NCI-H526 (cell line): ENCODE data around the gene MUC3A.
"Not testable (repeated sequence)": the region's sequence is repeated elsewhere in the genome, so short reads cannot be mapped to it uniquely, and the experiment has no call there.

Source experiments
- DNase-seq, 2 experiments: peaks; one replicate each; lab custom pipeline; 2025; lab: John Stamatoyannopoulos, UW

MUC3A gene

DNA sequence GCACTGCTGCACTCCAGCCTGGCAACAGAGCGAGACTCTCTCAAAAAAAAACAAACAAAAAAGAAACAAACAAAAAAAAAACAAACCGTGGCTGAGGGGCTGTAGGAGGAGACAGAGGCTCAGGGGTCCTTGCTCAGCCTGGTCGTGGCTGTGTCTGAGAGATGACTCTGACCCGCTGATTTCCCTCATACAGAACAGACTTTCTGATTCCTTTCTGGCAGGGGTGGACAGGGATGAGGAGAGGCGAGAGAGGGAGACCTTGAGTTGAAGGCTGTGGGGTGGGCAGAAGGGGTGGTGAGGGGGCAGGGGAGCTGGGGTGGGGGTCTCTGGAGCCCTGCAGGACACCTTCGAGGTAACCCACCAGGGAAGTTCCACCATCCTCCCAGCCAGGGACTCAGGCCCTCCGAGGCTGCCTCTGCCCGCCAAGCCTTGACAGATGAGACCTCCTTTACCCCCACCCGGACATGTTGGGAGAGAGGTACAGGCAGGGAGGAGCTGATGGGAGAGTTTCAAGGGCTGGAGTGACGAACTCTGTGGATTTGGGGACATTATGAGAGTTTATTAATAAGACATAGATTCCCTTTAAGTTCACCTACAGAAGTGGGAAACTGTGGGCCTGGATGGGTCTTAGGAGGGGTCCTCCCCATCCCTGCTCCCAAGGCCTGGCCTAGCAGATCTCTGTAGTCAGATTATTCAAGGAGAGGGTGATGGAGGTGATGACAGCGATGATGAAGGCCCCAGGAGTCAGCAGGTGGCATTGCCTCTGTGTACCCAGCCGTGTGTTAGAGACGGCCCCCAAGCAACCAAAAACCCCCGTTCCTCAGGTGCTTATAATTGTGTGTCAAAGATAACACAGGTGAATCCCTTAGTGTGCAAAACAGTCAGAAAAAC lies 22.0 kb downstream of the MUC3A start:
- DNase-seq, result no peak

DNA sequence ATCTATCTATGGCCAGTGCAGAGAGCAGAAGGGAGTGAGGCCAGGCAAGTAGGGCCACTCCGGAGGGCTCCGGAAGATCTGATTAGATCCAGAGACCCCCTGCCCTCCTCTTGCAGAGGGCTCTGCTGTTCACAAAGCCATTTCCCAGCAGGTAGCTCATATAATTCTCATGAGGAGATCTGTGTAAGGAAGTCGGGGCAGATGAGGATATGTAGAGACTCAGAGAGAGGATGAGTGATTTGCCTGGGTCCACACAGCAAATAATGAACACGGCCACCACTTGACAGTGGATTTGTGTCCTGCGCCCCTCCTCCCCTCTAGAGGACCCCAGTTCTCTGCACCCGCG lies 22.6 kb downstream of the MUC3A start:
- no peak for DNase-seq

DNA sequence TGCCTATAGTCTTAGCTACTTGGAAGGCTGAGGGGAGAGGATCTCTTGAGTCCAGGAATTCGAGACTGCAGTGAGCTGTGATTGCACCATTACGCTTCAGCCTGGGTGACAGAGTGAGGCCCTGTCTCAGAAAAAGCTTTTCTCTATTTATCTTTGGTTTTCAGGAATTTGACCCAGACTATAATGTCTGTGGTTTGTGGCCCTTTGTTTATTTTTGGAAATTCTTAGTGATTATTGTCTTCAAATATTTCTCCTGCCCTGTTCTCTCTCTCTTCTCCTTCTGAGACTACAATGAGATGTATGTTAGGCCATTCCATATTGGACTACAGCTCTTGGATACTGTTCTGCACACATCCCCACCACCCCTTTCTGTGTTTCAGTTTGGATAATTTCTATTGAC lies 24.7 kb downstream of the MUC3A start:
- DNase-seq, result no peak

DNA sequence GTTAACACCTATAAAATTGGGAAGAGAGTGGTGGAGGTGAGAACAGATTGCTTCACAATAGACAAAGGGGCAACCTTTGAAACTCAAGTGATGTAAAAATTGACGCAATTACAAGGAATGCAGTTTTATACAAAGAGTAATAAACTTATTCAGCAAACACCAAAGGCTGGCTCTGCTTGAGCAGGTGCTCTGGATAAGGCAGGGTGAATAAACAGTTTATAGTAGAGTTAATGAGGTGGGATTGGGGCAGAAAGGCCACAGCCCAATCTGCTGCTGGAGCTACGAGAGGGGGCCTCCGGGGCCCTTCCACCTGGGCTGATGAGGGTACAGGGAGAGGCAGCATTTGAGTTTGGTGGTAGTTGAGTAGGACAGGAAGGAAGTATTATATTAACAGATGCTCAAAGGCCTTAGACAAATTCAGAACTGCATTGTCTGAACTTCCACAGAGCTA lies 26.1 kb downstream of the MUC3A start:
- no peak for DNase-seq

DNA sequence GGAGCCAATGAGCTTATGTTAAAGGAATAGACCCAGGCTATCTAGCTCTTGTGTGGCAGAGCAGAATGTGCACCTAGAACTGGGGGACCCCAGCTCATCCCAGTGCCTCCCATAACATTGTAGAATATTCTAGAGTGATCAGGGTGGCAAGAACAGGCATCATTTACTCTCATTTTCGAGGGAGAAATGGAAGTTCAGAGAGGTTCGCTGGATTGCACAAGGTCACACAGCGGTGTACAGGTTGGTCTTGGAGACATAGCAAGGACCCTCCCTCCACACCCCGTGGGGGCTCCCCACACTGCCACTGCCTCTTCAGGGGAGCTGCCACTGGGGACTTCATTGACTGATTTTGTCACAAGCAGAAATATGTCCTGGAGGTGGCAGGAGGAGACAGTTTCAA lies 29.0 kb downstream of the MUC3A start:
- no peak for DNase-seq

DNA sequence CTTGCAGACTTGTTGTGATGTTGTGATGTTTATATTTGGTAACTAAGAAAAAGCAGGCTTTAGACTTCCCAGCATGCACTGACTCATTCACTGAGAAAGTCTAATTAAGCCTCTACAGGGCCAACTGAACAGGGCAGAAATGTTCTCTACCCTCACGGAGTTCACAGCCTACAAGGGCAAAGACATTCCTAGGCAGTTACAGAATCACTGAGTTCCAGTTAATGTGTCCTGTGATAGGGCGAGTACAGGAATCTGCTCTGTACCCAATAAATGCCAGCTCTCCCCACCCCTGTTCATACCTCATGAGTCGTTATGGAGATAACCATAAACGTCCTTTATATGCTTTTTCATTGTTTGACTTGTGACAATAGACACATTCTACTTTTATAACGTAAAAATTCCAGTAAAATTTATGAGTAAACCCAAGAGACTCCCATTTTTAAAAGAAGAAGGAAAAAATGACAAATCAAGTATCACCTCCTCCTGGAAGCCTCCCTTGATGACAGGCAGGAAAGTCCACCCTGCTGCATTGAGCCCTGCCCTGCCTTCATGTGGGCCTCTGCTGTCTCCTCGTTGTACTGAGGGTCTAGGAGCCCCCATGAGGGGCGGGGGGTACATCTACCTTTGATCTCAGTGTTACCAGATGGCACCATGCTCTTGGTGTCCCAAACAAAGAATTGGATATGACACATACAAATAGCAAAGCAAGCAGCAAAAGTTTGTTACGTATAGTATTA lies 34.3 kb downstream of the MUC3A start:
- DNase-seq, result no peak

DNA sequence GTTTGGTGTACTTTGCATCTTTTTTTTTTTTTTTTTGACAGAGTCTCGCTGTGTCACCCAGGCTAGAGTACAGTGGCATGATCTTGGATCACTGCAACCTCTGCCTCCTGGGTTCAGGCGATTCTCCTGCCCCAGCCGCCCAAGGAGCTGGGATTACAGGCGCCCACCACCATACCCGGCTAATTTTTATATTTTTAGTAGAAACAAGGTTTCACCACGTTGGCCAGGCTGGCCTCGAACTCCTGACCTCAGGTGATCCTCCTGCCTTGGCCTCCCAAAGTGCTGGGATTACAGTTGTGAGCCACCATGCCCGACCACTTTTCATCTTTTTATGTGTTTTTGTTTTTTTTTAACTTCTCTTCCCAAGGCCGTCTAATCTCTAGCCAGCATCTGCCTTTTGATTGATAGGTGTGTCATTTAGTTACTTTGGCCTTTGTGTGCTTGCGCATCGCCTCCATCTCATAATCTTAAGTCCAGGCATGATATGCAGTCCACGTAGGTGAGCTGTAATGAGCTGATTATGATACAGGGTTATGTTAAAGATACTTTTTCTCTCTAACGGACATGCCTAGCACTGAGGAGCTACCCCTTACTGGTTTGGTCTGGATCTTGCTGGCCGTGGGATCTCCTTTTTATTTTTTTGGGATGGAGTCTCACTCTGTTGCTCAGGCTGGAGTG lies 35.0 kb downstream of the MUC3A start:
- not testable (repeated sequence) for DNase-seq

DNA sequence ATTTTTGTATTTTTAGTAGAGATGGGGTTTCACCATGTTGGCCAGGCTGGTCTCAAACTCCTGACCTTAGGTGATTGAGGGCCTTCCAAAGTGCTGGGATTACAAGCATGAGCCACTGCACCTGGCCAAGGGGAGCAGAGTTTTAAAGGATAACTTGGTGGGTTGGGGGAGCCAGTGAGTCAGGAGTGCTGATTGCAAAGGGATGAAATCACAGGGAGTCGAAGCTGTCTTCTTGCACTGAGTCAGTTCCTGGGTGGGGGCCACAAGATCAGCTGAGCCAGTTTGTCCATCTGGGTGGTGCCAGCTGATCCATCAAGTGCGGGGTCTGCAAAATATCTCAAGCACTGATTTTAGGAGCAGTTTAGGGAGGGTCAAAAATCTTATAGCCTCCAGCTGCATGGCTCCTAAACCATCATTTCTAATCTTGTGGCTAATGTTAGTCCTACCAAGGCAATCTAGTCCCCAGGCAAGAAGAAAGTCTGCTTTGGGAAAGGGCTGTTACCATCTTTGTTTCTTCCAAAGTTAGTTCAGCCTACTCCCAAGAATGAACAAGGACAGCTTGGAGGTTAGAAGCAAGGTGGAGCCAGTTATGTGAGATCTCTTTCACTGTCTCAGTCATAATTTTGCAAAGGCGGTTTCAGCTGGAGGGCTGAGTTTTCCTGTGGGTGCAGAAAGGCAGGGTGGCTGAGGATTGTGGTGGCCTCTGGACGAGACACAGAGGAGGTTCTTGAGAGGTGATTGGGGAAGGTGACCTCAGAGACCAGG lies 35.9 kb downstream of the MUC3A start:
- DNase-seq, result not testable (repeated sequence)

DNA sequence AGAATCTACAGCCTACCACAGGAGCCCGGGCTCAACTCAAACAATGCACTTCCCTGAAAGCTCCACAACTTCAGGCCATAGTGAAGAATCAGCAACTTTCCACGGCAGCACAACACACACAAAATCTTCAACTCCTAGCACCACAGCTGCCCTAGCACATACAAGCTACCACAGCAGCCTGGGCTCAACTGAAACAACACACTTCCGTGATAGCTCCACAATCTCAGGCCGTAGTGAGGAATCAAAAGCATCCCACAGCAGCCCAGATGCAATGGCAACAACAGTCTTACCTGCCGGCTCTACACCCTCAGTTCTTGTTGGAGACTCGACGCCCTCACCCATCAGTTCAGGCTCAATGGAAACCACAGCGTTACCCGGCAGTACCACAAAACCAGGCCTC lies 42.3 kb downstream of the MUC3A start:
- DNase-seq, result no peak

DNA sequence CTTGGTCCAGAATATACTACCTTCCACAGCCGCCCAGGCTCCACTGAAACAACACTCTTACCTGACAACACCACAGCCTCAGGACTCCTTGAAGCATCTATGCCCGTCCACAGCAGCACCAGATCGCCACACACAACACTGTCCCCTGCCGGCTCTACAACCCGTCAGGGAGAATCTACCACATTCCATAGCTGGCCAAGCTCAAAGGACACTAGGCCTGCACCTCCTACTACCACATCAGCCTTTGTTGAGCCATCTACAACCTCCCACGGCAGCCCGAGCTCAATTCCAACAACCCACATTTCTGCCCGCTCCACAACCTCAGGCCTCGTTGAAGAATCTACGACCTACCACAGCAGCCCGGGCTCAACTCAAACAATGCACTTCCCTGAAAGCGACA lies 42.9 kb downstream of the MUC3A start:
- not testable (repeated sequence) for DNase-seq

DNA sequence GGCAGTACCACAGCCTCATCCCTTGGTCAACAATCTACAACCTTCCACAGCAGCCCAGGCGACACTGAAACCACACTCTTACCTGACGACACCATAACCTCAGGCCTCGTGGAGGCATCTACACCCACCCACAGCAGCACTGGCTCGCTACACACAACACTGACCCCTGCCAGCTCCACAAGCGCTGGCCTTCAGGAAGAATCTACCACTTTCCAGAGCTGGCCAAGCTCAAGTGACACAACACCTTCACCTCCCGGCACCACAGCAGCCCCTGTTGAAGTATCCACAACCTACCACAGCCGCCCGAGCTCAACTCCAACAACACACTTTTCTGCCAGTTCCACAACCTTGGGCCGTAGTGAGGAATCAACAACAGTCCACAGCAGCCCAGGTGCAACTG lies 45.3 kb downstream of the MUC3A start:
- DNase-seq, result not testable (repeated sequence)

DNA sequence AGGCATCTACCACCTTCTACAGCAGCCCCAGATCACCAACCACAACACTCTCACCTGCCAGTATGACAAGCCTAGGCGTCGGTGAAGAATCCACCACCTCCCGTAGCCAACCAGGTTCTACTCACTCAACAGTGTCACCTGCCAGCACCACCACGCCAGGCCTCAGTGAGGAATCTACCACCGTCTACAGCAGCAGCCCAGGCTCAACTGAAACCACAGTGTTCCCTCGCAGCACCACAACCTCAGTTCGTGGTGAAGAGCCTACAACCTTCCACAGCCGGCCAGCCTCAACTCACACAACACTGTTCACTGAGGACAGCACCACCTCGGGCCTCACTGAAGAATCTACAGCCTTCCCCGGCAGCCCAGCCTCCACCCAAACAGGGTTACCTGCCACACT lies 49.2 kb downstream of the MUC3A start:
- not testable (repeated sequence) for DNase-seq

DNA sequence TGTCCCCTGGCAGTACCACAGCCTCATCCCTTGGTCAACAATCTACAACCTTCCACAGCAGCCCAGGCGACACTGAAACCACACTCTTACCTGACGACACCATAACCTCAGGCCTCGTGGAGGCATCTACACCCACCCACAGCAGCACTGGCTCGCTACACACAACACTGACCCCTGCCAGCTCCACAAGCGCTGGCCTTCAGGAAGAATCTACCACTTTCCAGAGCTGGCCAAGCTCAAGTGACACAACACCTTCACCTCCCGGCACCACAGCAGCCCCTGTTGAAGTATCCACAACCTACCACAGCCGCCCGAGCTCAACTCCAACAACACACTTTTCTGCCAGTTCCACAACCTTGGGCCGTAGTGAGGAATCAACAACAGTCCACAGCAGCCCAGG lies 50.0 kb downstream of the MUC3A start:
- not testable (repeated sequence) for DNase-seq

DNA sequence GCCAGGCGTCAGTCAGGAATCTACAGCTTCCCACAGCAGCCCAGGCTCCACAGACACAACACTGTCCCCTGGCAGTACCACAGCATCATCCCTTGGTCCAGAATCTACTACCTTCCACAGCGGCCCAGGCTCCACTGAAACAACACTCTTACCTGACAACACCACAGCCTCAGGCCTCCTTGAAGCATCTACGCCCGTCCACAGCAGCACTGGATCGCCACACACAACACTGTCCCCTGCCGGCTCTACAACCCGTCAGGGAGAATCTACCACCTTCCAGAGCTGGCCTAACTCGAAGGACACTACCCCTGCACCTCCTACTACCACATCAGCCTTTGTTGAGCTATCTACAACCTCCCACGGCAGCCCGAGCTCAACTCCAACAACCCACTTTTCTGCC lies 50.7 kb downstream of the MUC3A start:
- not testable (repeated sequence) for DNase-seq

DNA sequence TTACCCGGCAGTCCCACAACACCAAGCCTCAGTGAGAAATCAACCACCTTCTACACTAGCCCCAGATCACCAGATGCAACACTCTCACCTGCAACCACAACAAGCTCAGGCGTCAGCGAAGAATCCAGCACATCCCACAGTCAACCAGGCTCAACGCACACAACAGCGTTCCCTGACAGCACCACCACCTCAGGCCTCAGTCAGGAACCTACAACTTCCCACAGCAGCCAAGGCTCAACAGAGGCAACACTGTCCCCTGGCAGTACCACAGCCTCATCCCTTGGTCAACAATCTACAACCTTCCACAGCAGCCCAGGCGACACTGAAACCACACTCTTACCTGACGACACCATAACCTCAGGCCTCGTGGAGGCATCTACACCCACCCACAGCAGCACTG lies 53.0 kb downstream of the MUC3A start:
- DNase-seq, result not testable (repeated sequence)

DNA sequence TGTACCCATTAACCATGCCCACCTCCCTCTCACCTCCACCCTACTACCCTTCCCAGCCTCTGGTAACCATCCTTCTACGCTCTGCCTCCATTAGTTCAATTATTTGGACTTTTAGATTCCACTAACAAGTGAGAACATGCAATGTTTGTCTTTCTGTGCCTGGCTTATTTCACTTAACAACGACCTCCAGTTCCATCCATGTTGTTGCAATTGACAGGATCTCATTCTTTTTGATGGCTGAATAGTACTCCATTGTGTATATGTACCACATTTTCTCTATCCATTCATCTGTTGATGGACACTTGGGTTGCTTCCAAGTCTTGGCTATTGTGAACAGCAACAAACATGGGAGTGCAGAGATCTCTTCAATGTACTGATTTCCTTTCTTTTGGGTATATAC lies 58.0 kb downstream of the MUC3A start:
- not testable (repeated sequence) for DNase-seq

DNA sequence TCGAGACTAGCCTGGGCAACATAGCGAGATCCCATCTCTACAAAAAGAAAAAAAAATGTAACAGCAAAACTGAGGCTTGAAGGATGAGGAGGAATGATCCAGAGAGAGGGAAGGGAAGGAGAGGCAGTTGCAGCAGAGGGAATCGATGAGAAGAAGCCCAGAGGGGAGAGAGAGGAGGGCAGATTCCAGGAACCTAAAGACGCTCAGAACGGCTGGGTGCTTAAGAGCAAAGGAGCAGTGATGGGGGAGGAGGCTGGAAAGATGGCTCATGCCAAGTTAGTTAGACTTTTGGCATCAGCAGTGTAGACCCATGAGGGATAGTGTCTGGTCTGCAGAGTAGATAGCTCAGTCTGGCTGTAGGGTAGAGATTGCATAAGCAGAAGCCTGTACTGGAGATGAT lies 60.3 kb downstream of the MUC3A start:
- no peak for DNase-seq

DNA sequence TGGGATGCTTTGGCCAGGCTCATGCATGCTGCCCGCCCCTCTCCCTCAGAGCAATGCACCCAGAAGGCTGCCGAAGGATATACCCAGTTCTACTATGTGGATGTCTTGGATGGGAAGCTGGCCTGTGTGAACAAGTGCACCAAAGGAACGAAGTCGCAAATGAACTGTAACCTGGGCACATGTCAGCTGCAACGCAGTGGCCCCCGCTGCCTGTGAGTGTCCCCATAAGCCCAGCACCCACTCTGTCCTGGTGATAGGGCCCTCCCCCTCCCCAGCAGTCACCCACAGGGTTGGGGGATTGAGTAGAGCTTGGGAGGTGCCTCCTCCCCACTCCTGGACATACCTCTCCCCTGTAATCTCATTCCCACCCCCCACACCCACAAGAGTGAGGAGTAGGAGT lies 63.6 kb downstream of the MUC3A start:
- no peak for DNase-seq

DNA sequence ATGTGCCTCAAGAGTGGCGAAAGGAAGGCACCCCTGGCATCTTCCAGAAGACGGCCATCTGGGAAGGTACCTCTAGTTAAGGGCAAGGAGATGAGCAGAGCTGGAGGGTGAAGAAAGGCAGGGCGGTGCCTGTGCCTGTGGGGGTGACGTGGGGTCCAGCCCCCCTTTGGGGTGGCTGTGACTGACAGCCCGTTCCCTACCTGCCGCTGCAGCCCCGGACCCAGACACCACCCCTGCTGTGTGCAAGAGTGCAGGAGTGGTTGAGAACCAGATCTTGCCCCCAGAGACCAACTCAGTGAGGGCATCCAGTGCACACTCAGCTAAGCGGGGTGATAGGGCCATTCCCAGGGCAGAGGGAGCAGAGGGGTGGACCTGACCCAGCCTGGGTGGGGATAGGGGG lies 66.3 kb downstream of the MUC3A start:
- no peak for DNase-seq

DNA sequence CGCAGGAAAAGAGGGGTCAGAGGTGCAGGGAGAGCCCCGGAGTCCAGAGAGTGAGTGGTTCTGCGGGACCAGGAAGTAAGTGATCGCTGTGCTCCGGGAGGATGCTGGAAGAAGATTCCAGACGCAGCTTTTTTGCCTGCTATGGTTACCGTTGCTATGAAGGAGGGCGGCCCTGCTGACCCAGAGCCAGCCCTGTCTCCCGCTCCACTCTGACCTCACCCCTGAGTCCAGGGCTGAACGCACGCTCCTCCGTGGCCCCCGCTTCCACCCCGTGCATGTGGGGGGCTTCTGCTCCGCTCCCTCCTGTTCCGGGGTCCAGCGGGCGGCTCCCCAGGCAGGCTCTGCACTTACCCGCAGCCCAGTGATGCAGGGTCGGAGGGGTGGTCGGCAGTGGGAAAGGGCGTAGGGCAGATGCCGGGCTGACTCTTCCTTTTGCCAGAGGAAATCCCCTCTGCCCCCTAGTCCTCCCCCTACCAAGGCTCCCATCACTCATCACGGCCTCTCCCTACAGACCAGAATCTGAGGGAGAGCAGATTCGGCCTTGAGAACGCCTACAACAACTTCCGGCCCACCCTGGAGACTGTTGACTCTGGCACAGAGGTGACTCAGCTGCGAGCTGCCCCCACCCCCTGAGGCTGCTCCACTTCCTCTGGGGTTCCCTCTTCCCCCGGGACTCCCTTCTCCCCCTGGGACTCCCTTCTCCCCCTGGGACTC lies 67.9 kb downstream of the MUC3A start:
- peak; percentile 6 to 23 for DNase-seq
